K562 (cell line): ENCODE results near the gene NOTO. TPM values are rescaled to one million over a fixed set of nuclear protein-coding genes. Genes with fewer than 3 reads are reported as not detected.

Source experiments
- ASH1L ChIP-seq: fragments of 450-650 bp; IDR thresholded peaks from 2 replicates; pipeline ENCODE4 v1.6.1; 2018; ENCODE audit warnings: borderline replicate concordance, mild to moderate bottlenecking, low read depth; ENCODE audit not compliant: partially characterized antibody
- BCOR ChIP-seq: fragments of 450-650 bp; IDR thresholded peaks from 2 replicates; pipeline ENCODE4 v1.6.1; 2016
- CREM ChIP-seq: IDR thresholded peaks from 2 replicates; pipeline ENCODE4 v1.6.1; 2014; ENCODE audit warnings: antibody characterized with exemption, low read depth
- DMBX1 ChIP-seq: fragments of 250-450 bp; sonication (Bioruptor Pico); IDR thresholded peaks from 2 replicates; pipeline ENCODE4 v1.8.0; 2022; ENCODE audit warnings: inconsistent platforms, mild to moderate bottlenecking, moderate library complexity, borderline replicate concordance
- ELF2 ChIP-seq: fragments of 250-450 bp; sonication (Bioruptor Pico); IDR thresholded peaks from 2 replicates; pipeline ENCODE4 v1.5.0; 2021; ENCODE audit warnings: mild to moderate bottlenecking
- EZH2 ChIP-seq: IDR thresholded peaks from 2 replicates; pipeline ENCODE4 v1.6.1; 2012; ENCODE audit warnings: low read depth, mild to moderate bottlenecking, inconsistent platforms, low read length, borderline replicate concordance
- GABPA ChIP-seq: fragments of 200-800 bp; sonication (Bioruptor generic); conservative IDR thresholded peaks from 2 replicates; pipeline ENCODE4 v1.6.1; 2016; ENCODE audit warnings: low read depth, missing genetic modification characterization, missing compliant biosample characterization
- HMGN3 ChIP-seq: IDR thresholded peaks from 2 replicates; pipeline ENCODE4 v1.6.1; 2011; ENCODE audit warnings: borderline replicate concordance, low read depth, mild to moderate bottlenecking, mixed read lengths, low read length; ENCODE audit not compliant: insufficient read length; ENCODE audit errors: extremely low read depth
- IRF2 ChIP-seq: sonication (generic); formaldehyde crosslinking; IDR thresholded peaks from 2 replicates; pipeline ENCODE4 v1.8.1; 2022; ENCODE audit warnings: mild to moderate bottlenecking, missing genetic modification reagents
- JUN ChIP-seq, 2 experiments: sonication (generic) in 1 of 2; formaldehyde crosslinking in 1 of 2; IDR thresholded peaks; 2 replicates each; pipeline versions ENCODE4 v1.6.1 to v1.8.0; 2012 to 2022; ENCODE audit warnings: borderline replicate concordance in 2 of 2, mild to moderate bottlenecking in 2 of 2, improper control_type of control experiment in 1 of 2, low read depth in 1 of 2, low read length in 1 of 2, missing genetic modification reagents in 1 of 2
- KDM4B ChIP-seq, 2 experiments: fragments of 450-650 bp in 1 of 2; sonication (generic) in 1 of 2; IDR thresholded peaks; 2 replicates each; pipeline ENCODE4 v1.6.1; 2016 to 2017; ENCODE audit warnings: borderline replicate concordance in 2 of 2, antibody characterized with exemption in 1 of 2, low read depth in 1 of 2, mild to moderate bottlenecking in 1 of 2
- MAFF ChIP-seq: IDR thresholded peaks from 2 replicates; pipeline ENCODE4 v1.6.1; 2012; ENCODE audit warnings: low read length, improper control_type of control experiment
- NCOR1 ChIP-seq: fragments of 450-650 bp; IDR thresholded peaks from 2 replicates; pipeline ENCODE4 v1.6.1; 2016; ENCODE audit warnings: mild to moderate bottlenecking, moderate library complexity
- NELFE ChIP-seq: IDR thresholded peaks from 2 replicates; pipeline ENCODE4 v1.6.1; 2011; ENCODE audit warnings: mild to moderate bottlenecking; ENCODE audit not compliant: insufficient read depth, insufficient read length
- NFRKB ChIP-seq: fragments of 450-650 bp; IDR thresholded peaks from 2 replicates; pipeline ENCODE4 v1.6.1; 2016; ENCODE audit warnings: low read depth
- PTBP1 ChIP-seq: fragments of 200-400 bp; formaldehyde crosslinking; IDR thresholded peaks from 2 replicates; pipeline ENCODE4 v1.6.1; 2017; ENCODE audit warnings: low read depth, low read length
- RBM17 ChIP-seq: fragments of 200-400 bp; formaldehyde crosslinking; IDR thresholded peaks from 2 replicates; pipeline ENCODE4 v1.6.1; 2017; ENCODE audit warnings: low read depth, mild to moderate bottlenecking, low read length, borderline replicate concordance
- RBM39 ChIP-seq: fragments of 200-400 bp; formaldehyde crosslinking; optimal IDR thresholded peaks from 2 replicates; pipeline ENCODE3; 2018; ENCODE audit warnings: low read depth, low read length
- SIN3B ChIP-seq: fragments of 450-650 bp; IDR thresholded peaks from 2 replicates; pipeline ENCODE4 v1.6.1; 2017; ENCODE audit warnings: low read depth, mild to moderate bottlenecking, moderate library complexity
- TCF3 ChIP-seq: sonication (generic); formaldehyde crosslinking; IDR thresholded peaks from 2 replicates; pipeline ENCODE4 v1.4.0; 2020; ENCODE audit warnings: mild to moderate bottlenecking, missing genetic modification reagents
- TRIM28 ChIP-seq: fragments of 450-650 bp; IDR thresholded peaks from 2 replicates; pipeline ENCODE4 v1.6.1; 2017
- XRCC5 ChIP-seq: fragments of 200-400 bp; formaldehyde crosslinking; IDR thresholded peaks from 2 replicates; pipeline ENCODE4 v1.6.1; 2017; ENCODE audit warnings: low read depth, mild to moderate bottlenecking, low read length
- ZBTB17 ChIP-seq: fragments of 450-650 bp; formaldehyde crosslinking; IDR thresholded peaks from 2 replicates; pipeline ENCODE4 v1.4.0; 2020; ENCODE audit warnings: mild to moderate bottlenecking
- ZBTB8A ChIP-seq: fragments of 450-650 bp; IDR thresholded peaks from 2 replicates; pipeline ENCODE4 v1.6.1; 2018; ENCODE audit warnings: mild to moderate bottlenecking, moderate library complexity; ENCODE audit not compliant: partially characterized antibody
- polyA plus RNA-seq, 8 experiments: library from polyadenylated mRNA; depleted of rRNA in 4 of 8; stranded (reverse) in 5 of 8; unstranded in 3 of 8; fragments of >200 nt; fragmentation: Nextera tagmentation in 2 of 8; fragmentation: Illumina TruSeq in 1 of 8; extraction: Ambion mirVana in 2 of 8; extraction: Trizol in 1 of 8; gene quantifications; 2 replicates each; pipeline versions ENCODE4 v1.2.1 to v1.2.3, GENCODE V29; 2011 to 2014; ENCODE audit warnings: inconsistent platforms in 1 of 8, missing spikeins in 1 of 8
- total RNA-seq, 7 experiments: library from RNA; depleted of rRNA in 6 of 7; stranded (reverse); fragments of >200 nt in 6 of 7; fragmentation: Illumina TruSeq in 2 of 7; extraction: Trizol in 2 of 7; gene quantifications; 2 replicates each; pipeline versions ENCODE4 v1.2.1 to v1.2.3, GENCODE V29; 2011 to 2021; ENCODE audit warnings: low replicate concordance in 1 of 7
- TF ChIP-seq, protein P1 (sequence below): fragments of 450-650 bp; formaldehyde crosslinking; conservative IDR thresholded peaks from 2 replicates; pipeline ENCODE4 v1.4.0; 2022; ENCODE audit warnings: mild to moderate bottlenecking, missing genetic modification characterization
- TF ChIP-seq, protein P2 (sequence below): fragments of 450-650 bp; conservative IDR thresholded peaks from 2 replicates; pipeline ENCODE4 v1.6.1; 2016; ENCODE audit warnings: missing genetic modification characterization, low read depth, mild to moderate bottlenecking, missing compliant biosample characterization, moderate library complexity
- TF ChIP-seq, protein P3 (sequence below): fragments of 450-650 bp; IDR thresholded peaks from 2 replicates; pipeline ENCODE4 v1.6.1; 2016

The NOTO gene
- total and polyA plus RNA-seq, 9 of the 15 experiments (the other 6 are each of a cell fraction or from before 2014, with no cell fraction given), result not detected

DNA sequence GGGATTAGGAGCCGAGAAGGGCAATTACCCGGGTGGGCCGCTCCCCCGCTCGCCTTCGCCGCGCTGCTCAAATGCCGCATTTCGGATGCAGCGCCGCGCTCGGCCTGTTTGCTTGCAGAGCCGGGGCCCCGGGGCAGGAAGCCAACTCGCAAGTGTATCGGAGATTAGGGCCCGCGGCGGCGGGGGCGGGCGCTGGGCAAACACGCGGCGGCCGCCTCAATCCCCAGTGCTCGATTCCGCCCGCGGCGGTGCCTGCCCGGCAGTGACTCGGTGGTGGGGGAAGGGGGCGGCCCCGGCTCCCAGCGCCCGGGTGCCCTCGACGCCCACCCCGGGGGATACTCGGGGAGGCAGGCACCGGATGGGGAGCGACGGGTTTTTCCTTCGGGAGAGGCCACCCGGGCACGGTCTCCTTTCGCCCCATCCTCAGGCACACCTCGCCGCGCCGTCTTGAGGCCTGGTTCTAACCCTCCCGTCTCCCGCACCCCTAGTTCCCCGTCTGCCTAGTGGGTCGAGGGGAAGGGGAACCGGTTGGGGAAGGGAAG is 26.6 kb upstream of the NOTO start (continued):
- TF ChIP-seq SIN3B, result no peak
- TF ChIP-seq RBM39, result no peak
- no peak for TF ChIP-seq MAFF
- no peak for TF ChIP-seq ZBTB8A
- TF ChIP-seq CREM, result peak; percentile 20; the same call in 1 of the 2 replicates
- TF ChIP-seq ASH1L, result no peak
- TF ChIP-seq KDM4B (IDR thresholded peaks at IDR 0.05; ENCODE audit: borderline replicate concordance in 2 of 2, low read depth in 1 of 2), result no peak
- no peak for TF ChIP-seq NFRKB
- TF ChIP-seq ZBTB17 (CRISPR knock-in tag), result no peak
- no peak for TF ChIP-seq NCOR1
- TF ChIP-seq EZH2, result no peak
- no peak for TF ChIP-seq TRIM28
- TF ChIP-seq IRF2 (CRISPR knock-in tag), result no peak
- TF ChIP-seq PTBP1, result no peak
- peak; percentile 73 for TF ChIP-seq GABPA (tag)
- TF ChIP-seq HMGN3, result peak; percentile 58
- TF ChIP-seq RBM17, result no peak
- TF ChIP-seq XRCC5, result no peak
- TF ChIP-seq, protein P1, sequence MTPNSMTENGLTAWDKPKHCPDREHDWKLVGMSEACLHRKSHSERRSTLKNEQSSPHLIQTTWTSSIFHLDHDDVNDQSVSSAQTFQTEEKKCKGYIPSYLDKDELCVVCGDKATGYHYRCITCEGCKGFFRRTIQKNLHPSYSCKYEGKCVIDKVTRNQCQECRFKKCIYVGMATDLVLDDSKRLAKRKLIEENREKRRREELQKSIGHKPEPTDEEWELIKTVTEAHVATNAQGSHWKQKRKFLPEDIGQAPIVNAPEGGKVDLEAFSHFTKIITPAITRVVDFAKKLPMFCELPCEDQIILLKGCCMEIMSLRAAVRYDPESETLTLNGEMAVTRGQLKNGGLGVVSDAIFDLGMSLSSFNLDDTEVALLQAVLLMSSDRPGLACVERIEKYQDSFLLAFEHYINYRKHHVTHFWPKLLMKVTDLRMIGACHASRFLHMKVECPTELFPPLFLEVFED (CRISPR knock-in tag), result no peak
- TF ChIP-seq JUN (IDR thresholded peaks at IDR 0.05; ENCODE audit: borderline replicate concordance, low read depth, low read length), result no peak
- no peak for TF ChIP-seq JUN (CRISPR knock-in tag; IDR thresholded peaks at IDR 0.05; ENCODE audit: borderline replicate concordance)
- 0 out of 2 replicates have a peak, but pooled peaks have one; percentile 19 for TF ChIP-seq DMBX1 (CRISPR knock-in tag)
- no peak for TF ChIP-seq ELF2
- TF ChIP-seq TCF3 (CRISPR knock-in tag), result no peak
- peak; percentile 48; the same call in 1 of the 2 replicates for TF ChIP-seq BCOR
- TF ChIP-seq, protein P2, sequence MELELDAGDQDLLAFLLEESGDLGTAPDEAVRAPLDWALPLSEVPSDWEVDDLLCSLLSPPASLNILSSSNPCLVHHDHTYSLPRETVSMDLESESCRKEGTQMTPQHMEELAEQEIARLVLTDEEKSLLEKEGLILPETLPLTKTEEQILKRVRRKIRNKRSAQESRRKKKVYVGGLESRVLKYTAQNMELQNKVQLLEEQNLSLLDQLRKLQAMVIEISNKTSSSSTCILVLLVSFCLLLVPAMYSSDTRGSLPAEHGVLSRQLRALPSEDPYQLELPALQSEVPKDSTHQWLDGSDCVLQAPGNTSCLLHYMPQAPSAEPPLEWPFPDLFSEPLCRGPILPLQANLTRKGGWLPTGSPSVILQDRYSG, result no peak
- TF ChIP-seq, protein P3, sequence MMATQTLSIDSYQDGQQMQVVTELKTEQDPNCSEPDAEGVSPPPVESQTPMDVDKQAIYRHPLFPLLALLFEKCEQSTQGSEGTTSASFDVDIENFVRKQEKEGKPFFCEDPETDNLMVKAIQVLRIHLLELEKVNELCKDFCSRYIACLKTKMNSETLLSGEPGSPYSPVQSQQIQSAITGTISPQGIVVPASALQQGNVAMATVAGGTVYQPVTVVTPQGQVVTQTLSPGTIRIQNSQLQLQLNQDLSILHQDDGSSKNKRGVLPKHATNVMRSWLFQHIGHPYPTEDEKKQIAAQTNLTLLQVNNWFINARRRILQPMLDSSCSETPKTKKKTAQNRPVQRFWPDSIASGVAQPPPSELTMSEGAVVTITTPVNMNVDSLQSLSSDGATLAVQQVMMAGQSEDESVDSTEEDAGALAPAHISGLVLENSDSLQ, result no peak
- no peak for TF ChIP-seq NELFE
